ENCODE measurements around the gene NUBP2. TPM values are rescaled to one million over a fixed set of nuclear protein-coding genes. Genes with fewer than 3 reads are reported as not detected.

Gene NUBP2
- total and polyA plus RNA-seq, 12 donors, result 24.1 to 74.1 (median 29.4) TPM

DNA sequence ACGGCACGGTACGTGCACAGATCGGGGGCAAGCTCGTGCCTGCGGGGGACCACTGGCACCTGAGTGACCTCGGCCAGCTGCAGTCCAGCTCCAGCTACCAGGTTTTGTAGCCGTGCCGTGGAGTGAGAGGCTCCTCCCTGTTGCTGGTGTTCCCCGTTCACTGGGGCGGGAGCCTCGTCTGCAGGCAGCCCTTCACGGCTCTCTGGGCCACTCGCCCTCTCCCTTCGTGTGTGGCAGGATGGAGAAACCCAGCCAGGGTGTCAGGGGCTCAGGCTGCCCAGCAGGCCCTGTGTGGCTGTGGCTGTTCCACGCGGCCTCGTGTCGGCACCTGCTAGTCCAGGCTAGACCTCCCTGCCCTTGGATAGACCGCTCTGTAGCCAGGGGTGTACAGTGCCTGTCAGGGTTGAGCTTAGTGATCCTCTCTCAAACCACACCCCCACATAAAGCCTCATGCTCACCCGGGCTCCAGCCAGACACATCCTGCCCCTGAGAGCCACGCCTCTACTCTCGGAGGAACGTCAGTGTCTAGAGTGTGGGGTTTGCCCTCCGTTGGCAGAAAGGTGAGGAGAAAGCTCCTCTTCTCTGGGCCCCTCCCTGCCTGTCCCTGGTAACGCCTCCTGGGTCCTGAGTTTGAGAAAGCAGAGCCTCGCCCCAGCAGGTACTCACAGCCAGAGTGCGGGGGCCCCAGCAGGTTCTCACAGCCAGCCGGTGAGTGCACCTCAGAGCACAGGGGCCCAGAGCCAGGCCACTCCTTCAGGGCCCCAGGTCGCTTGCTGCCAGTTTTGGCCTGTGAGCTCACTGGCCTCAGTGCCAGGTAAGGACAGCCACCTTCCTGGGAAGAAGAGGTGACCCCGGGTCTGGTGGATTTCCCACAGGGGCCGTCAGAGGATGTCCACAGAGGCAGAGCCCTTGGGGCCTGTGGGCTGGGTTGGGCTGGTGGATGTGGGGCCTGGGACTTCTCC, 39.1 kb upstream of the NUBP2 start:
- Histone ChIP-seq H3K4me3 (no peak overlapping the region), H3K9me3 (no peaks in the 10 kb centered on the region), H3K27me3 (no peaks in the 10 kb centered on the region), H3K27ac (no peak overlapping the region), H3K36me3 (peaks cover 0 to 82% (median 25%) of the 10 kb centered on the region in 9 donors), H3K4me1 (peaks cover 0 to 3% (median 0%) of the 10 kb centered on the region in 9 donors)
- 90 to 91% methylated on average over 32 of the region's 32 CpGs for WGBS, 2 donors
- intact Hi-C loops (cut with DNase I), result no loop called here
- TF ChIP-seq, protein P1, sequence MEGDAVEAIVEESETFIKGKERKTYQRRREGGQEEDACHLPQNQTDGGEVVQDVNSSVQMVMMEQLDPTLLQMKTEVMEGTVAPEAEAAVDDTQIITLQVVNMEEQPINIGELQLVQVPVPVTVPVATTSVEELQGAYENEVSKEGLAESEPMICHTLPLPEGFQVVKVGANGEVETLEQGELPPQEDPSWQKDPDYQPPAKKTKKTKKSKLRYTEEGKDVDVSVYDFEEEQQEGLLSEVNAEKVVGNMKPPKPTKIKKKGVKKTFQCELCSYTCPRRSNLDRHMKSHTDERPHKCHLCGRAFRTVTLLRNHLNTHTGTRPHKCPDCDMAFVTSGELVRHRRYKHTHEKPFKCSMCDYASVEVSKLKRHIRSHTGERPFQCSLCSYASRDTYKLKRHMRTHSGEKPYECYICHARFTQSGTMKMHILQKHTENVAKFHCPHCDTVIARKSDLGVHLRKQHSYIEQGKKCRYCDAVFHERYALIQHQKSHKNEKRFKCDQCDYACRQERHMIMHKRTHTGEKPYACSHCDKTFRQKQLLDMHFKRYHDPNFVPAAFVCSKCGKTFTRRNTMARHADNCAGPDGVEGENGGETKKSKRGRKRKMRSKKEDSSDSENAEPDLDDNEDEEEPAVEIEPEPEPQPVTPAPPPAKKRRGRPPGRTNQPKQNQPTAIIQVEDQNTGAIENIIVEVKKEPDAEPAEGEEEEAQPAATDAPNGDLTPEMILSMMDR (IDR thresholded peaks at IDR 0.05), result no peak
- ATAC-seq, result no peak
- DNase-seq, result no peak

DNA sequence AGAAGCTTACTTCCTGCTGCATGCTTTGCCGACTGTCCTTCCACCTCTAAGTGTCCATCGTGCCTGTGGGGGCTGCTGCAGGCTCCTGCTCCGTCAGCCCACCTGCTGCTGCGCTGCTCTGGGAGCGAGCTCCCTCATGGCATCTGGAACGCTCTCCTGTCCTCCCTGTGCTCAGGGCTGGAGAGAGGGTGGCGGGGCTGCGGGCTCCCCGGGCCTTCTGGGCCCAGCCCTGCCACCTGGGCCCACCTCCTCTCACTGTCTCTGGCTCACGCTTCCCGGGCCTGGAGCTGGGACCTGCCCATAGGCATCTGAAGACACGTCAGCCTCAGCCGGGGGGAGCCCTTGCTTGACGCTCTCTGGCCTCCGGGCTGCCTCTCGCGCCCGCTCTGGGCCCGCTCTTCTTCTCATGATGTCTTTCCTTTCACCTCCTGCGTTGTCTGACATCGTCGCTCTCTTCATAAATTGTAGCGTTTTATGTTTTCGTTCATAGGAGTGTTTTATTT, 38.4 kb upstream of the NUBP2 start:
- Histone ChIP-seq H3K27me3 (no peaks in the 10 kb centered on the region), H3K4me3 (no peak overlapping the region), H3K27ac (no peak overlapping the region), H3K4me1 (peaks cover 0 to 3% (median 0%) of the 10 kb centered on the region in 9 donors), H3K9me3 (no peaks in the 10 kb centered on the region), H3K36me3 (peaks cover 0 to 89% (median 32%) of the 10 kb centered on the region in 9 donors)
- no peak for DNase-seq
- no peak for ATAC-seq
- intact Hi-C loops (cut with DNase I), result no loop called here
- TF ChIP-seq, protein P1 (IDR thresholded peaks at IDR 0.05), result no peak
- 89 to 91% methylated on average over 24 of the region's 24 CpGs for WGBS, 2 donors

DNA sequence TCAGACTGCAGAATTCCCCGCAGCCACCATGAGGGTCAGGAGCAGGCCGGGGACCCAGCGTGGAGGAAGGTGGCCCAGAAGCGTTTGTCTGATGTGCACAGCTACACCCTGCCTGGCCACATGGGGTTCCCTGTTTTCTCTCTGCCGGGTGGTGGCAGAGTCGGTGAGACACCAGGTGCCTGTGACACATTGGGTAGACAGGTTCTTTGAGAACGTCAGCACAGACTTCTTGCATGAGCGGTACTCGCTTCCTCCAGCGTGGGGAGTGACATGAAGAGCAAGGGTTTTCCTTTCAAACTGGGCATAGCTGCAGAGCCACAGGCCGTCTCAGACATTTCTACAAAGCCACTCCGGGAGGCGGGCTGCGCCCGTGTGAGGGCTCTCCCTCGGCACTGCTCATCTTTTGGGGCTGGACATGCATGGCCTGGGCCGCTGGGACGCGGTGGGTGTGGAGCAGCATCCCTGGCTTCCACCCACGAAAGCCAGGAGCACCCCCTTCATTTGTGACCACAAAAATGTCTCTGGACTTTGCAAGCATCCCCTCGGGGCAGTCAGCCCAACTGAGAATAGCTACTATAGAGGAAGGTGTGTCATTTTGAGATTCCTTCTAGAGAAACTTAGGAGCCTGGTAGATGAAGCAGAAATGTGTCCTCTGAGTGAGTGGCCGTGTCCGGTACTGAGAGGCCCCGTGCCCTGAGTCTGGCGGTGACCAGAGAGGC, 37.4 kb upstream of the NUBP2 start:
- H3K9me3 ChIP-seq, result no peaks in the 10 kb centered on the region
- intact Hi-C loops (cut with DNase I), result no loop called here
- H3K4me1 ChIP-seq, result peaks cover 0 to 3% (median 0%) of the 10 kb centered on the region in 9 donors
- H3K27me3 ChIP-seq, result no peaks in the 10 kb centered on the region
- no peak overlapping the region for H3K27ac ChIP-seq
- ATAC-seq (no peak), DNase-seq (no peak)
- H3K4me3 ChIP-seq, result no peak overlapping the region
- TF ChIP-seq, protein P1 (IDR thresholded peaks at IDR 0.05), result no peak
- peaks cover 0 to 98% (median 35%) of the 10 kb centered on the region in 9 donors for H3K36me3 ChIP-seq
- WGBS, 2 donors, result 89 to 94% methylated on average over 25 of the region's 25 CpGs
